CD4-positive, alpha-beta T cell treated with Interferon gamma for 1 hour (primary cell): ENCODE measurements around the gene MUSK.

Experiments used
- DNase-seq: peaks from one replicate; pipeline ENCODE4 v3.0.0-alpha.2; 2020

MUSK gene

DNA sequence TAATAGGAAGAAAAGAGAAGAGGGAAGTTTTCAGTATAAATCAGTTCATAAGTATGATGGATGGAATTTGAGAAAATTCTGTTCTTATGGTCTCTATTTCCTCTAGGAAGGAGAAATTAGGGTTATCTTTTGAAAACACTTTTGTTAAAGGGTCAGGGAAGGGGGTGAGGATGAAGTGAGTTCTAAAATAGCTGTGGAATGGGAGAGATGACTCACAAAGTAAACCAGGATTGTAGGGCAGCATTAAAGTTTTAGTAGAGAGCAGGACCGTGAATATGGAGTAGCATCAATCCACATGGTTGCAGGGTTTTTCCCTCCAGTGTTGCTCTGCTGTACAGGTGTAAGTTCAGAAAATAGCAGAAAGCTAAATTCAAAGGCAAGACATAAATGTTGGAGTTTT lies 32.4 kb downstream of the MUSK start:
- DNase-seq: no peak

DNA sequence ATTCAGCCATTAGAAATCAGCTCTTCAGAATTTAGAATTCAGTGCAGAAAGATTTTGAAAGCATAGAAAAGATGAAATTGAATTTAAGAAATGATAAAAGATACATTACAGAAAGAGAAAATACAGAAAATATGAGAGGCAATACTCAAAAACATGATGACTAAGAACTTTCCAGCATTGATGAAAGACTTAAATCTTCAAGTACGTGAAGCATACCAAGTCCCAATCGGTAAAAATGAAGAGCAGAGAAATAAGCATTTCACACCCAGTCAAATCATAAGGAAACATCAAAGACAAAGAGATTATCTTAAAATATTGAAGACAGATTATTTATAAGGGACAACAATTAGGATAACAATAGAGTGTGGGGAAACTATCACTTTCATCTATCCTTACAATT lies 35.1 kb downstream of the MUSK start:
- no peak for DNase-seq

DNA sequence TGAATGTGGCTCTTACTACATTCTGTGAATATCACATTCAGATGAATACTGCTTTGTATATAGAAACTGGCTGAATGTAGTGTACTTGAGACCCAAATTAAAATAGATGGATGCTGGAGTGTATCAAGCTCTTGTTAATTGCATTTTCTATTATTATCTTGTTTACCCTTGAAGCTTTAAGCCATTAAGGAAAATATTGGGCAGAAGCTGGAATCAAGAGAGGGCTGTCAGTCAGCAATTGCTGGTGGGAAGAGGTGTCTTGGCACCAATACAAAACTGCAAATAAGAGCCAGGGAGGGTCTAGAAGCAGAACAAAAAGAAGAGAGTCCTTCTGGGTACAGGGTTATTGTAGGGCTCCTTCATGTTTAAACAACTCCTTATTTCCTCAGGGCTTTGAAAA lies 38.8 kb downstream of the MUSK start:
- DNase-seq: no peak

DNA sequence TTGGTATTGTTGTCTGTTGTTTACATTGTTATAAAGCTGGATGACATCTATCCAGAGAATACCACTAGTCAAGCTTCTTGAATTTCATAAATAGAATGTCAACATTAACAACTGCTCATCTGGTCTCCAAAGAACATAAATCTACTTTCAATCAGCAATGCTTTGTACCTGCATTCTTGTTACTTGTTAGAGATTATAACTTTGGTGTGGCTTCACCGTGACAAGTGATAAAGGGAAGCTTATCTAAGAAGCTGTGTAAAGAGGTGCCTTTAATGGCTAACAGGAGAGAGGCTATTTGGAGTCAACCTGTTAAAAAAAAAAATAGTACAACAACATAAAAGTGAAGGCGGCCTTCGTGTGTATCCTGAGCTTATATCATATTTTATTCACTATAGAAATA lies 41.8 kb downstream of the MUSK start:
- DNase-seq: no peak

DNA sequence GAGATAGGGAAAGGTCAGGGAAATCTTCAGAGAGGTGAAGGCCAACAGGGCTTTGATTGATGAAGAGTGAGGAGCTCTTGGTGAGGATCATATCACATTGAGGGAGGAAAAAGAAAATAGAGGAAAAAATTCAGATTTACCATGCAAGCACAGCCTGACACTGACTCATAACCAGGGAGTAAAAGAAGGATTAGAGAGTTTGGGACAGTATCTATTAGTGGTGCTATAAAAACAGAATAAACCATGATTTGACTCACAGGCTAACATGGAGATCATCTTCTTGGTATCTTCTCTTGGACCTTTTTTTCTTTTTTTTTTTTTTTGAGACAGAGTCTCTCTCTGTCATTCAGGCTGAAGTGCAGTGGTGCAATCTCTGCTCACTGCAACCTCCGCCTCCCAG lies 44.4 kb downstream of the MUSK start:
- no peak for DNase-seq

DNA sequence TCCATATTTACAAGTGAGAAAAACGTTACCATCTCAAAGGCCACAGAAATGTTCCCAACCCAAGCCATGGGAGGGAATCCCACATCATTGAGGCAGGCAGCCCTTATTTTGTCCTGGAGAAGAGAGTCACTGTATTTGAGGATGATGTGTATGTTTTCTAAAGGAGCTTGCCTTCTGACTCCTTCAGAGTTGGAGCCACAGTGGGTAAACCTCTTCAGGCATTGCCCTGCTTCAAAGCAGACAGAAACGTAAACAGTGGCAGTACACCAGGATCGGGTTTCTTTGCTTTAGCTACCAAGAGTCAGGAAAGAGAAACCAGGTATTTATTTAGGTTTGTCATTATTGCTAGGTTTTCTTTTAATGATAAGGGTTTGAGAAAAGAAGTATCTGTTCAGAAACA lies 45.7 kb downstream of the MUSK start:
- DNase-seq: no peak

DNA sequence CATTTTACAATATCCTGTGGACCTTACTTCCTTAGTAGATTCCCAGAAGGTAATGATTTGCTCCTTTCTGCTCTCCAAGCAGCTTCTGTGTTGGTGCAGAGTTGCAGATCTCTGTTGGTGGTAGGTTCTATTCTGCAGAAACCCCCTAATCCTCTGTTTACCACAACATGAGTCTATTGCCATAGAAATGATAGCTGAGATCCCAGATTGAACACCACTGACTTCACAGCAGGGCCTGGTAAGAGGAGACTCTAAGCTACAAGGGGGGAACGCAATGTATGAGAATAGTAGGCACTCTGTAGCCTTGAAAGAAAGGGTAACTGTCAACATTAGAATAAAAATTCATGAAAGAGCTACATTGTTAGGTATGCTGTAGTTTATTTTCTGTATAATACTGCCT lies 59.5 kb downstream of the MUSK start:
- no peak for DNase-seq

DNA sequence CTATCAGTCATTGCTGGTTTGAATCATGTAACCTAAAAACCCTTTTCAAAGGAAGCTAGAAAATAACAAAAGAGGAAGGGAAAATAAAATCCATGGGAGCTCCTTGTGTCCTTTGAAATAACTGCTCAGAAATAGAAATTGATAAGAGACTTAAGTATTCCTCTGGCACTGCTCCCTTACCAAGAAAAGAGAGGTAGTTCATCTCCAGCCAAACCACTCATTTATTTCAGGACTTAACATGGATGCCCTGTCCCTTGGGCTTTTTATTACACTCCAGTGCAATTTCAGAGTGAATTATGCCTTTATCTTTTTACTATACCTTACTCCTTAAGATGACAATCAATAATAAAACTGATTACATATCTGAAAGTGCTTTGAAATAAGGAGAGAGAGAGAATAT lies 61.0 kb downstream of the MUSK start:
- no peak for DNase-seq

DNA sequence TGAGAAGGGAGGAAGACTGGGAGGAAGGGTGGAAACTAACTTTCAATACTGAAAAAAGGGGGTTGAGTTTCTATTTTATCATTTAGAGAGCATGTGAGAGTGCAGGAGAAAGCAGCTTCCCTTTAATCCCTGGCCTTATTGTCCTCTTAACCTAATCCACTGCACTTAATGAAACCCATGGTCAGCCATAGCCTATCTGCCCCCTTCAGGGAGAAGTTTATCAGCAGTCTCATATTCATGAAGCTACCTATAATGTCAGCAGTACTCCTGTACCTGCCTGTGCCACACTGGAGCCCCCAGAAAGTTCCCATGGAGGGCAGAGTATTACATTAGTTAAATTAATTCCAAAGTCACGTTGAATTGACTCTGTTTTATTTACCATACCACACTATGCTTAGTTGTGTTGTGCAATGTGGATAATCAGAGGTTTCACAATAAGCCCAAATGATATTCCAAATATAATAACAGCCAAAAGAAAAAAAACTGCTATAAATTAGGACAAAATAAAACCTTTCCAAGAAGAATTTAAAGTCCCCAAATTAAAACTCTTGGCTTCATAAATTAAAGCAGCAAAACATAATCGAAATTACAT lies 62.9 kb downstream of the MUSK start:
- no peak for DNase-seq

DNA sequence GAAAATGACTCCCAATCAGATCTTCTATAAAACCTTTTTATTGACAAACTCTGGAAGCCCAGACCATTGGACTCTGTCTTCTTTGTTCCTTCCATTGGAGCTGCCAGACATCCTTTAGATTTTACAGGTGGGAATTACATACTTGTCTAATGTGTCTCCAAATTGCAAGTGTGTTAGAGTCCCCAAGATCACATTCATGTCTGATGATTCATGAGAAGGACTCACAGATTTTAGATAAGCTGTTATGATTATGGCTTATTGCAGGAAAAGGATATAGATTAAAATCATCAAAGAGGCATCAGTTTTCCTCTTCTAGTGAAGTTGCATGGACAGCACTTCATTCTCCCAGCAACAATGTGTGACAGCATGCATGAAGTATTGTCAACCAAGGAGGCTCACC lies 70.4 kb downstream of the MUSK start:
- no peak for DNase-seq

DNA sequence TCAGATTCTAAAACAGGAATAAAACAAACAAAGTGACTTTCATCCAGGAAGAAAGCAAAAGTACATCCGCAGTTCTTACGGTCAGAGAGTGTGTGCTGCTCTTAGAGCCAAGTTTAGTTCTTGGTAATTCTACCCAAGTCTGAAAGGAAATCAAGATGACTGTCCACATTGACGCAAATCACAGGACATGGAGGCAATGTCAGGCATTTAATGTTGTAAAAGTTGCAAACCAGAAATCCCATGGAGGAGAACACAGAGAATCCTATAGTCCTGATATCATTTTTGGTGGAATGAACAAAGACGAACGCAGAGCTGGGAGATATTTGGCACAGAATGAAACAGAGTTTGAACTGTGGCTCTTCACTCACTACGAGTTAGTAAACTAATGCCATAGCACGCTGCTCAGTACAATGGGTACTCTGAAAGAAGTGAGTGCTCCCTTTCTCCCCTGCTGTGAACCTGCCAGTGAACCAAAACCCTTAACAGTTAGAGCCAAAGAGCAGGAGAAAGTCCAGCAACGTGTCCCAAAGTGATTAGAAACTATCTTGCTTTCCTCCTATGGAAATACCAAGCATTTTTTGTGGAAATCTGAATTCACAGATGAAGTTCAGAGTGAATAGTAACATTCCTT lies 74.3 kb downstream of the MUSK start:
- no peak for DNase-seq

DNA sequence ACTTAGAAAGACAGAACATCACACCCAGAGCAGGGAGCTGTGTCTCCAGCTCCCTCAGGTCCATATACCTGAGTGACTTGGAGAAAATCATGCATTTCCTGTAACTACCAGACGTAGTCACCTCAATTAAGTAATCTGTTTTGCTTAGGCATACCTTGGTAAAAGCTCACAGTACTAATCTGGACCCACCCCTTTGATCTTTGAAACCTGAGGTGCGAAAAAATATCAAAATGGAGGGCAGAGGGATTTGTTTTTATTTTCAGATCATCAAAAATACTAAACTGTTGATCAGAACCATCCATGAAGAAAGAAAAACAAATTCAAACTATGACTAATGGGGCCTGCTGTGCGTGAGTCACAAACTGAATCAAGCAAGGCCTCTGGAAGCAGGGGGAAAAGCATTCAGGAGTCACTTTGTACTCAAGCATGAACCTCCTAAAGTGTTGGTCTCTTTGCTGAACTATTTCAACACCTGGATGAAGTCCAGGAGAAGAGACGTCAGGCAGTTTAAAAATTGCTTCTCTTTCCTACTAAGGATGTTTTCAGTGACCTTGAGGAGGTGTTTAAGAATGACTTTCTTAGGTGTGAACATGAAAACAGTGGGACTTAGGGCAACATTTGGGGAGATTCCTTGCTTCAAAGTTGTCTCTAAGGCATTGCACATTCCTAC lies 76.3 kb downstream of the MUSK start:
- no peak for DNase-seq

DNA sequence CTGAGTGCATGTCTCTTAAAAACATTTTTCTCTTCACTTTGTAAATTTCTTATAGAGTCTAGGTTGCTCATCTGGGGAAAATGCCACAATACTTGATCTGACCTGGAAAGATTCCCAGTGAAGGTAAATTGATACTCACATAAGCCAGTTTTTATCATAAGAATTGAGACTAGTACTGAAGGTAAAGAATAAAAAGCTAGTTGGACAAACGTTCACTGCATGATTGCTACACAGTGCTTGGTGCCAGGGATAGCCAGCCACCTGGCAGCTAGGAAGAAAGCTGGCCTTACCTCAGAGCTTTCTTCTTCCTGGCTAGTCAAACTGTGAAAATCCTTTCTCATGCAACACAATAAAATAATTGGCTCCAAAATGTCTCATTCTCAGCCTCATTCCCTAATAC lies 77.1 kb downstream of the MUSK start:
- DNase-seq: no peak

DNA sequence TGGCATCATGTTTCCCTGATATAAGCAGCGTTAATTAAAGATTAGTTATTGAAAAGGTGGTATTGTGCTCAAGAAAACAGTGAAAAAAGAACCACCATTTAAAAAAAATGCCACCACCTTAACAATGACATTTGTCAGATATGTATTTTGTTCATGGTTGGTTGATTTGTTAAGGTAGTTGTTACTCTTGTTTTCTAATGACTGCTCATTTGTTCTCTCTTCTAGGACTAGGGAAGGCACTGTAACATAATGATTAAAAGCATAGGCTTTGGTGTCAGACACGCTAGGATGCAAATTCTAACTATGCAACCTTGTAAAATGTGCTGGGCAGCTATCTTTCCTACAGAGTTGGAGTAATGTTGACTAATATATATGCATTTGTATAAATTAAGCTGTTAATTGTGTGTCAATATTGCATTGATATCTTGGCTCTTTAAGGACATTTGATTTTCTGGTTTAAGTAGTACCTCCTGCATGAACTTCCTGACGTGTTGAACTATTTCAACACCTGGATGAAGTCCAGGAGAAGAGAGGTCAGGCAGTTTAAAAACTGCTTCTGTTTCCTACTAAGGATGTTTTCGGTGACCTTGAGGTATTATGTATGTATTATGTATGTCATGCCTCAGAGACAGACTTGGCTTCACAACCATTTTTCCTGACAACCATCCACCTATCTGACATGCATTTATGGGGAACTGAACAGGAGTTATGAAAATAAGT lies 77.8 kb downstream of the MUSK start:
- no peak for DNase-seq

DNA sequence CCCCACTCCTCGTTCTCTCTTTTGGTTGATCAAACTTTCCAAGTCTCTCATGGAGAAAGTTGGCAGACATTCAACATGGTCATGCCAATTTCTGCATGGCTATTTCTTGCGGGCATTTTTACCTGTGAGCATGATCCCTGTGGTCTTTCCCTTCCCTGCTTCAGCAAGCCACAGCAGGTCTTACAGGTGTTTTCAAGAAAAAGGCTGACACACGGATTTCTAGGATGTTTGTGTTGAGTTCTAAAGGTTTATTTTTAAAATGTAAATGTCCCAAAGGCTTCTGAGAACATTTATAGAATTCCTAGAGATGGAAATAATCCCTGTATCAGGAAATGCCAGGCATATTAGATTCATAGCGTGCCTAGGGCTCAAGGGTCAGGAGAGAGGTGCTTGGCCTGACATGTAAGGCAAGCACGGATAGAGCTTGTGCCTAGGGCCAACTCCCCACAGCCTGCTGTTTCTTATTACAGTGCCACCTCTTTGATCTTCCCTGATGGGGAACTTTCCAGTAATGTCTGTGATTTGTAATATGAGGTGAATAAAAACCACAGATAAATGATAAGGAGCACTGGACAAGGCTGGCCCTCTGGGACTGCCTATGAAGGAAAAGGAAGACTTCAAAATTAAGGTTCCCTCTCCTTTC lies 79.8 kb downstream of the MUSK start:
- DNase-seq: no peak

DNA sequence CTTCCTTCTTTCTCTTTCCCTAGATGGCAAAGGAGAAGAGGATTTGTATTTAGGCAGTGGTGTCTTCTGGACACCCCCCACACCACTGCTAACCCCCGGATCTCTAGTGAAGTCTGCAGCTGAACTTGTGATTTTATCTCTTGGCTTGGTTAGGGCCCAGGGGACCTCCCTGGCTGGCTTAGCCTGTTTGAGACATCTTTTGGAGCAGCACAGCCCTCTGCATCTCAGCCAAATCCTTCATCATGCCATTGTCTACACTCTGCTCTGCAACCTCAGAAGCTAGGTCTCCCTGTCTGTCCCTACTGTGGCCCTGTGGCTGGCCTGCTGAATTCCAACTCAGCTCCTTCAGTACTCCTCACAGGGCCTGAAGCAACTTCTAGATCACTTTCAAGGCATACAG lies 81.7 kb downstream of the MUSK start:
- DNase-seq: no peak

DNA sequence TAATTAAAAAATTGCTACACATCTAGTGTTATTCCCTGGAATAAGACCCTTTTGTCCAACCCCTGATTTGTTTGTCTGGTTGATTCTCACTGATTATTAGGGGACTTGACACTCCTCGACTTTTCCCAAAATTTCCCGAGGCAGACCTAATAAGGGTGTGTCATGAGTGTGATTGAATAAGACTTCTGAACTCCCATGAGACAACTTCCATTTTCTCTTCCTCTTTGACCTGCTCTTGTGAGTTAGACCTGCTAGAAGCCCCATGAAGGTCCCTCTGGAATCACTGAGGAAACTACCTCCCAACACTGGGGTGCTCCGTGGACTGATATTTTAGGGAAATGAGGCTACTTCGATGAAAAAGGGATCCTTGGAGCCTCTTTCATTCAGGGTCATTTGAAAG lies 83.4 kb downstream of the MUSK start:
- DNase-seq: no peak

DNA sequence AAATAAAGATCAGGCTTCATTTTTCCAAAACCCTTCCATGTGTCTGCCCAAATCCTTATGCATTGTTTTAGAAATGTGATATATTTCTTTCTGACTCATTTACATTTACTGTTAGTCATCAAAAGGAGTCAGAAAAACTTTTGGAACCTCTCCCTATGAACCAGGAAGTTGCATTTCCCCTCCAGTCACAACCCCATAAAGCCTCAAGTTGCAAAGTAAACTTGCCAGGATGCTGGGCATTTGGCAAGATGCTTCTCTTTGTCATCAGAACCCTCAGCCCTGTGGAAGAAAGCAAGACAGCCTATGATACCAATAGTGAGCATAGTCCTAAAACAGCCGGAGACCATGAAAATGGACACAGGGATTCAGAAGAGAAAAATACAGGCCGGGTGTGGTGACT lies 84.2 kb downstream of the MUSK start:
- DNase-seq: no peak

DNA sequence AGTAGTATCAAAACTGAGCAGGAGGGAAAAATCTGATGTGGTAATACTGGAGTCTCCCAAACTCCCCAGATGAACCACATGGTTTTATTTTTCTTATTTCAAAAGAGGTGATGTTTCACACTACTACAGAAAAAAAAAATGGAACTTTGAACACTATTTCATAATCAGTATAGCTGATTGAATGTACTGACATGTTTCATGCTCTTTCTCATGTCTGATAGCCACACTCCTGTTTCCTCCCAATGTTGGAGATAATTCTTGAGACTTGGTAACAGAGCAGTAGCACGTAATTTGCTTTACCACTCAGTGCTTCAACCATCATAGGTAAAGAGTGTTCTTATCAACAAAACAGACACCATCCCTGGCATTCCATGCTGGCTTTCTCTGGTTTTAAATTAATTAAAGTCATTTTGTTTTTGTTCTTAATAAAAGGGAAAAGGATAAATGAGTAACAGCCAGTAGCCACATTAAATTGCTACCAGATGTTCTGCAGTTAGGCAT lies 85.2 kb downstream of the MUSK start:
- no peak for DNase-seq

DNA sequence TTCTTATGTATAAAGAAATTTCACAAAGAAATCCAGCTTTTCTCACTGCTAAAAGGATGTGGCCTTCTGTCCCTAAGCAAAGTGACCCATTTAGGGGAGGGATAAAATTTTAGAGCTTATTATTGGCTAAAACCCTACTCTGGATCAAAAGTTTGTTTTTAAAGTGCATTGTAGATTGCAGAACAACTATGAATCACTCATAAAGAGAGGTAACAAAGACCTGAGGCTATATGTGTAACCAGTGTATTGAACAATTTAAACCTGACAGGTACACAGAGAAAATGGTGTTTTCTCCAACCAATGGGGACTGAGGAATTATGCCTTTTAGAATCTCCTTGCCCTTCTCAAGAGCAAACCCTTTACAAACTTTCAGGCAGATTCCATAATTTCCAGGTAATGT lies 86.6 kb downstream of the MUSK start:
- DNase-seq: no peak

DNA sequence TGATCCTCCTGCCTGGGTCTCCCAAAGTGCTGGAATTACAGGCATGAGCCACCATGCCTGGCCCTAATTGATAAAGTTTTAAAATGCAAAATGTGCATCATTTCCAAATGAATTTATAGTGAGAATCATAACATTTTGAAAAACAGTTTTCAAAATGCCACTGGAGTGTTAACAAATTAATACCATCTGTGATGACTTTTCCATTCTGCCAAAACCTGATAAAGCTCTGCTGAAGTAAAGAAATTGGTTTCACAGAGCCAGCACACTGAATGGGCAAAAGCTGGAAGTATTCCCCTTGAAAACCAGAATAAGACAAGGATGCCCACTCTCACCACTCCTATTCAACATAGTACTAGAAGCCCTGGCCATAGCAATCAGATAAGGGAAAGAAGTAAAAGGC lies 89.6 kb downstream of the MUSK start:
- no peak for DNase-seq

DNA sequence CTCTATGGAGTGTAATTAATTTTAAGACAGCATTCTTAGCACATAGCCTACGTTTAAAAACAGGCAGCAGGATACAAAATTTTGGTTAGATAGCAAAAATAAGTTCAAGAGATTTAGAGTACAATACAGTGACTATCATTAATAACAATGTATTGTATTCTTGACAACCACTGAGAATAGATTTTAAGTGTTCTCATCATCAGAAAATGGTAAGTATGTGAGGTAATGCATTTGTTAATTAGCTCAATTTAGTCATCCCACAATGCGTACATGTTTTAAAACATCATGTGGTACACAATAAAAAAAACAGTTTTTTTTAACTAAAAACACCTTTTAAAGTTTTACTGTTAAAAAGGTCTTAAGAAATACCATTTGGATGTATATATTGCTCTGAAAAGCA lies 94.2 kb downstream of the MUSK start:
- DNase-seq: no peak

DNA sequence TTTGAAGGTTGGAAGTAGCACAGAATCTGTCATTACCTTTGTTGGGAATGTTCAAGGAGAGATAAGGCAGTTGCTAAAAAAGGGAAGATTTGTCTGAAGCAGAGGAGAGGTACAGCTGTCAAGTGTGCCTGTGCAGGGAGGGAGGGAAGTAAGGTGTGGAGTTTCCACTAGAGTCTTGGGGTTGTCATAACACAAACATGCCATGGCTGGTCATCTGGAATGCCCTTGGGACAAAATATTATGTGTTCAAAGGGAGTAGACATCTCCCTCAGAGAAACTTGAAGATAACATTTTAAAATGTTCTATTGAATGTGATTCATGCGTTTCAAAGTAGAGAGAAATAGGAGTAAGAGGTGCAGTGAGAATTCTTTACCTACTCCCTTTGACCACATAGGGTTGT lies 95.0 kb downstream of the MUSK start:
- no peak for DNase-seq

DNA sequence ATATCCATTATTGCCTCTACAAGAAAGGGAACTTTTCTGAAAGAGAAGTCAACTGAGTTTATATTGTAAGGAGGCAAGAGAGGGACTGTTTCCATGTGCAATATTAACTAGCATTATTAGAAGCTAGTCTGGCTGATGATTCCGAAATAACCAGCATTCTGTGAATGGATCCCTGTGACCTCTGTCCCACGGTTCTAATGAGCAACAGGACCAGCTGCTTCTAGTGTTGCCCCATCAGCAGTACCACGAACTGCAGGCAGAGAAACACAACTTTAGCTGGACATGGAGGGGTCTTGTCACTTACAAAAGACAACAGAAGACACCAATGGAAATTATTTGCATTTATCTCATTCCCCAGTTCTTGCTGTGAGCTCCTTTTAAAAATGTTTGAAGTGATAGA lies 95.4 kb downstream of the MUSK start:
- no peak for DNase-seq
